A549 (cell line): ENCODE measurements around the gene TENT5C.

Experiments
- EP300 ChIP-seq, 2 experiments: fragments of >200 bp; sonication (Bioruptor Twin); formaldehyde crosslinking; IDR thresholded peaks; 2 replicates in 1 of 2; 3 replicates in 1 of 2; pipeline ENCODE4 v1.6.1; 2016 to 2017
- ESRRA ChIP-seq: fragments of 150-350 bp; IDR thresholded peaks from 2 replicates; pipeline ENCODE4 v1.6.1; 2014; ENCODE audit warnings: mild to moderate bottlenecking, low read length, borderline replicate concordance
- NPAS2 ChIP-seq: fragments of 250-450 bp; sonication (Bioruptor Pico); IDR thresholded peaks from 2 replicates; pipeline ENCODE4 v1.8.0; 2022; ENCODE audit warnings: mild to moderate bottlenecking, moderate library complexity, borderline replicate concordance
- POLR2A ChIP-seq: IDR thresholded peaks from 2 replicates; pipeline ENCODE4 v1.6.1; 2012; ENCODE audit warnings: mild to moderate bottlenecking, low read length
- POLR2AphosphoS2 ChIP-seq: conservative IDR thresholded peaks from 2 replicates; pipeline ENCODE4 v1.6.1; 2012; ENCODE audit warnings: low read length, improper control_type of control experiment, inconsistent platforms
- SREBF2 ChIP-seq: fragments of 450-650 bp; IDR thresholded peaks from 2 replicates; pipeline ENCODE4 v1.6.1; 2014; ENCODE audit warnings: mild to moderate bottlenecking, moderate library complexity
- ZC3H11A ChIP-seq: fragments of 450-650 bp; IDR thresholded peaks from 2 replicates; pipeline ENCODE4 v1.6.1; 2014; ENCODE audit warnings: antibody characterized with exemption, mild to moderate bottlenecking
- TF ChIP-seq, protein P1 (sequence below): fragments of >200 bp; sonication (Bioruptor Twin); formaldehyde crosslinking; IDR thresholded peaks from 3 replicates; pipeline ENCODE4 v1.5.1; 2016
- TF ChIP-seq, protein P2 (sequence below): fragments of >200 bp; sonication (Bioruptor Twin); formaldehyde crosslinking; IDR thresholded peaks from 2 replicates; pipeline ENCODE4 v1.6.1; 2016
- TF ChIP-seq, protein P3 (sequence below): fragments of 200-600 bp; sonication (generic); IDR thresholded peaks from 2 replicates; pipeline ENCODE4 v1.6.1; 2016; ENCODE audit warnings: antibody characterized with exemption, mild to moderate bottlenecking, moderate library complexity

DNA sequence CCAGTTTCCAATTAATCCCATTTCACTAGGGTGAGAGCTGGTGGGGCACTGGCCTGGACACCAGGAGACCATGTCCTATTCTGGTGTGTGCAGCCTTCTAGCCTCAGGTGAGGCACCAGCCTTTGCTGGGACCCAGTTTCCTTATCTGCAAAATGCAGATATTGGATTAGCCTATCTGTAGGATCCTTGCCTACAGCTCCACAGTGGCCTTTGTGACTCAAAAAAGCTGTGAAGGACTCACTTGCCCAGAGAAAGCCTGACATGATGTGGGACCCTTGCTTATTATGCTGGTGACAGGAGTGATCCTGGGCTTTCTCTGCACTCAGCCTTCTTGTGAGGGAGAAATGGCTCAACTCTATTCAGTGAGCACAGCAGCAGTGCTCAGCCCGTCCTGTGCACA is 32.3 kb downstream of the TENT5C start:
- TF ChIP-seq, protein P1, sequence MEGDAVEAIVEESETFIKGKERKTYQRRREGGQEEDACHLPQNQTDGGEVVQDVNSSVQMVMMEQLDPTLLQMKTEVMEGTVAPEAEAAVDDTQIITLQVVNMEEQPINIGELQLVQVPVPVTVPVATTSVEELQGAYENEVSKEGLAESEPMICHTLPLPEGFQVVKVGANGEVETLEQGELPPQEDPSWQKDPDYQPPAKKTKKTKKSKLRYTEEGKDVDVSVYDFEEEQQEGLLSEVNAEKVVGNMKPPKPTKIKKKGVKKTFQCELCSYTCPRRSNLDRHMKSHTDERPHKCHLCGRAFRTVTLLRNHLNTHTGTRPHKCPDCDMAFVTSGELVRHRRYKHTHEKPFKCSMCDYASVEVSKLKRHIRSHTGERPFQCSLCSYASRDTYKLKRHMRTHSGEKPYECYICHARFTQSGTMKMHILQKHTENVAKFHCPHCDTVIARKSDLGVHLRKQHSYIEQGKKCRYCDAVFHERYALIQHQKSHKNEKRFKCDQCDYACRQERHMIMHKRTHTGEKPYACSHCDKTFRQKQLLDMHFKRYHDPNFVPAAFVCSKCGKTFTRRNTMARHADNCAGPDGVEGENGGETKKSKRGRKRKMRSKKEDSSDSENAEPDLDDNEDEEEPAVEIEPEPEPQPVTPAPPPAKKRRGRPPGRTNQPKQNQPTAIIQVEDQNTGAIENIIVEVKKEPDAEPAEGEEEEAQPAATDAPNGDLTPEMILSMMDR = no peak
- TF ChIP-seq, protein P2, sequence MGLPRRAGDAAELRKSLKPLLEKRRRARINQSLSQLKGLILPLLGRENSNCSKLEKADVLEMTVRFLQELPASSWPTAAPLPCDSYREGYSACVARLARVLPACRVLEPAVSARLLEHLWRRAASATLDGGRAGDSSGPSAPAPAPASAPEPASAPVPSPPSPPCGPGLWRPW = no peak
- TF ChIP-seq, protein P3, sequence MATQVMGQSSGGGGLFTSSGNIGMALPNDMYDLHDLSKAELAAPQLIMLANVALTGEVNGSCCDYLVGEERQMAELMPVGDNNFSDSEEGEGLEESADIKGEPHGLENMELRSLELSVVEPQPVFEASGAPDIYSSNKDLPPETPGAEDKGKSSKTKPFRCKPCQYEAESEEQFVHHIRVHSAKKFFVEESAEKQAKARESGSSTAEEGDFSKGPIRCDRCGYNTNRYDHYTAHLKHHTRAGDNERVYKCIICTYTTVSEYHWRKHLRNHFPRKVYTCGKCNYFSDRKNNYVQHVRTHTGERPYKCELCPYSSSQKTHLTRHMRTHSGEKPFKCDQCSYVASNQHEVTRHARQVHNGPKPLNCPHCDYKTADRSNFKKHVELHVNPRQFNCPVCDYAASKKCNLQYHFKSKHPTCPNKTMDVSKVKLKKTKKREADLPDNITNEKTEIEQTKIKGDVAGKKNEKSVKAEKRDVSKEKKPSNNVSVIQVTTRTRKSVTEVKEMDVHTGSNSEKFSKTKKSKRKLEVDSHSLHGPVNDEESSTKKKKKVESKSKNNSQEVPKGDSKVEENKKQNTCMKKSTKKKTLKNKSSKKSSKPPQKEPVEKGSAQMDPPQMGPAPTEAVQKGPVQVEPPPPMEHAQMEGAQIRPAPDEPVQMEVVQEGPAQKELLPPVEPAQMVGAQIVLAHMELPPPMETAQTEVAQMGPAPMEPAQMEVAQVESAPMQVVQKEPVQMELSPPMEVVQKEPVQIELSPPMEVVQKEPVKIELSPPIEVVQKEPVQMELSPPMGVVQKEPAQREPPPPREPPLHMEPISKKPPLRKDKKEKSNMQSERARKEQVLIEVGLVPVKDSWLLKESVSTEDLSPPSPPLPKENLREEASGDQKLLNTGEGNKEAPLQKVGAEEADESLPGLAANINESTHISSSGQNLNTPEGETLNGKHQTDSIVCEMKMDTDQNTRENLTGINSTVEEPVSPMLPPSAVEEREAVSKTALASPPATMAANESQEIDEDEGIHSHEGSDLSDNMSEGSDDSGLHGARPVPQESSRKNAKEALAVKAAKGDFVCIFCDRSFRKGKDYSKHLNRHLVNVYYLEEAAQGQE = no peak
- TF ChIP-seq POLR2AphosphoS2 (no peak), EP300 (IDR thresholded peaks at IDR 0.05) (no peak), ESRRA (no peak), POLR2A (no peak), SREBF2 (no peak), ZC3H11A (no peak), NPAS2 (CRISPR knock-in tag) (no peak)
